OCI-LY7 (cell line): ENCODE results near the gene SEC22A. TPM values are rescaled to one million over a fixed set of nuclear protein-coding genes. Genes with fewer than 3 reads are reported as not detected.

Source experiments
- BruUV-seq: library from RNA; stranded (reverse); fragments of 400-500 nt; replicated peaks from 2 replicates; lab custom pipeline; 2021; lab: Mats Ljungman, UMichigan
- CTCF ChIA-PET: fragments of 300-600 bp; sonication (Branson Sonifier 250); formaldehyde crosslinking; loops from one replicate; lab custom pipeline; 2022; ENCODE audit warnings: antibody characterized with exemption; ENCODE audit not compliant: unreplicated experiment; lab: Charles Lee
- POLR2A ChIA-PET: fragments of 300-600 bp; sonication (Branson Sonifier 250); formaldehyde crosslinking; loops from one replicate; lab custom pipeline; 2022; ENCODE audit warnings: antibody characterized with exemption; lab: Charles Lee
- DNase-seq: peaks from one replicate; pipeline ENCODE4 v3.0.0-alpha.2; 2015; ENCODE audit warnings: low spot score
- H2AFZ ChIP-seq: fragments of 200-600 bp; sonication (generic), shearing (Covaris generic); 2 replicates; pipeline ENCODE4 v1.6.1; 2014; ENCODE audit warnings: mild to moderate bottlenecking, antibody characterized with exemption, low read length, moderate library complexity
- H3K27ac ChIP-seq: fragments of 200-600 bp; sonication (generic); 2 replicates; pipeline ENCODE4 v1.5.1; 2014; ENCODE audit warnings: mixed run types, low read depth, mild to moderate bottlenecking, moderate library complexity, low read length, inconsistent platforms; ENCODE audit not compliant: poor library complexity, severe bottlenecking
- H3K36me3 ChIP-seq: fragments of 200-600 bp; sonication (generic); 2 replicates; pipeline ENCODE4 v1.6.1; 2014; ENCODE audit warnings: mild to moderate bottlenecking, antibody characterized with exemption, low read length, moderate library complexity, mixed read lengths; ENCODE audit not compliant: insufficient read depth
- H3K4me1 ChIP-seq: fragments of 200-600 bp; sonication (generic); 2 replicates; pipeline ENCODE4 v1.5.1; 2014; ENCODE audit warnings: mild to moderate bottlenecking, low read length; ENCODE audit not compliant: insufficient read depth, poor library complexity, severe bottlenecking
- H3K4me2 ChIP-seq: fragments of 200-600 bp; sonication (generic); 2 replicates; pipeline ENCODE4 v1.6.1; 2014; ENCODE audit warnings: mild to moderate bottlenecking, low read length
- H3K4me3 ChIP-seq: fragments of 200-600 bp; sonication (generic); 2 replicates; pipeline ENCODE4 v1.5.1; 2014; ENCODE audit warnings: mild to moderate bottlenecking, low read depth, low read length; ENCODE audit not compliant: poor library complexity, severe bottlenecking
- H3K79me2 ChIP-seq: fragments of 200-600 bp; sonication (generic); 2 replicates; pipeline ENCODE4 v1.6.1; 2016; ENCODE audit warnings: low read depth, mild to moderate bottlenecking, low read length, moderate library complexity, mixed read lengths; ENCODE audit not compliant: insufficient read depth
- H3K9me2 ChIP-seq: fragments of 200-600 bp; sonication (generic); 2 replicates; pipeline ENCODE4 v1.6.1; 2016; ENCODE audit warnings: mild to moderate bottlenecking, low read length, mixed read lengths; ENCODE audit not compliant: insufficient read depth
- H3K9me3 ChIP-seq: fragments of 200-600 bp; sonication (generic); 2 replicates; pipeline ENCODE4 v1.6.1; 2014; ENCODE audit warnings: mild to moderate bottlenecking, mixed run types, low read length, mixed read lengths
- H4K20me1 ChIP-seq: fragments of 200-600 bp; sonication (generic); 2 replicates; pipeline ENCODE4 v1.6.1; 2014; ENCODE audit warnings: mild to moderate bottlenecking, antibody characterized with exemption, low read length, moderate library complexity, mixed read lengths; ENCODE audit not compliant: insufficient read depth
- CTCF ChIP-seq: fragments of 200-600 bp; sonication (generic); conservative IDR thresholded peaks from 2 replicates; pipeline ENCODE4 v1.5.1; 2014; ENCODE audit warnings: mild to moderate bottlenecking, antibody characterized with exemption, low read length, moderate library complexity, mixed read lengths
- EZH2phosphoT487 ChIP-seq: fragments of 200-600 bp; sonication (generic); IDR thresholded peaks from 2 replicates; pipeline ENCODE4 v1.6.1; 2018; ENCODE audit warnings: low read depth, borderline replicate concordance, mild to moderate bottlenecking, mixed run types, antibody characterized with exemption, low read length, moderate library complexity, mixed read lengths
- intact Hi-C: fragments of 100-400 bp; cut with micrococcal nuclease; formaldehyde crosslinking; loops from one replicate; pipeline ENCODE4 v1.10.0; 2022; ENCODE audit not compliant: unreplicated experiment
- total RNA-seq, 2 experiments: library from RNA; depleted of rRNA in 1 of 2; stranded (reverse); fragments of >200 nt in 1 of 2; shearing (Covaris generic) in 1 of 2; gene quantifications; 2 replicates each; pipeline ENCODE4 v1.2.3, GENCODE V29; 2014 to 2022

SEC22A gene
- total RNA-seq, 2 experiments from 2014 or later = 22.0 to 24.5 TPM

- intact Hi-C loops = no loop called here
- no peak for DNase-seq
- Histone ChIP-seq H4K20me1 (no peaks in the 10 kb centered on the region), H3K4me3 (no peak overlapping the region), H2AFZ (no peak overlapping the region), H3K79me2 (no peaks in the 10 kb centered on the region), H3K9me2 (no peaks in the 10 kb centered on the region), H3K4me1 (no peaks in the 10 kb centered on the region), H3K9me3 (peaks cover 4% of the 10 kb centered on the region; the same call in 1 of the 2 replicates), H3K4me2 (no peak overlapping the region), H3K27ac (no peak overlapping the region), H3K36me3 (no peaks in the 10 kb centered on the region)
- ChIA-PET POLR2A (interaction anchor here (0.7 kb wide), 1 partner anchor 208 kb away, joined by 3 read pairs; no protein-coding TSS in a partner anchor), CTCF (no interaction called here)
- BruUV-seq = no TSS peak
- TF ChIP-seq EZH2phosphoT487 = no peak
- no peak for TF ChIP-seq CTCF
Measured at GRCh38 chr3:123193448-123194101, 8.2 kb upstream of the SEC22A start.

- BruUV-seq = no TSS peak
Measured at GRCh38 chr3:123194552-123194951, 7.2 kb upstream of the SEC22A start.

More at GRCh38 chr3:123194552-123194951, 7.2 kb upstream of the SEC22A start:
- Histone ChIP-seq H3K36me3 (no peaks in the 10 kb centered on the region), H3K4me2 (no peak overlapping the region), H4K20me1 (no peaks in the 10 kb centered on the region), H3K4me1 (no peaks in the 10 kb centered on the region), H3K4me3 (no peak overlapping the region), H3K27ac (no peak overlapping the region), H3K9me2 (no peaks in the 10 kb centered on the region), H3K9me3 (peaks cover 6% of the 10 kb centered on the region; the same call in 1 of the 2 replicates), H2AFZ (no peak overlapping the region), H3K79me2 (no peaks in the 10 kb centered on the region)
- intact Hi-C loops = no loop called here
- CTCF ChIA-PET = no interaction called here
- POLR2A ChIA-PET = no interaction called here
- no peak for TF ChIP-seq EZH2phosphoT487
- no peak for TF ChIP-seq CTCF
- no peak for DNase-seq
